Measurements from ENCODE around the gene PLXNB2. TPM values are rescaled to one million over a fixed set of nuclear protein-coding genes. Genes with fewer than 3 reads are reported as not detected.

Gene PLXNB2
- total RNA-seq, 1 donor from 2014 or later: 346 TPM

GRCh38 chr22:50258361-50259292, 48.8 kb downstream of the PLXNB2 start:
- H3K36me3 Mint-ChIP-seq (ENCODE audit: low read depth): peaks cover 2% of the 10 kb centered on the region
- H3K27me3 Mint-ChIP-seq (ENCODE audit: low read depth): no peaks in the 10 kb centered on the region
- no peak for TF ChIP-seq CTCF (IDR thresholded peaks at IDR 0.05)
- peaks cover 14% of the 10 kb centered on the region for H3K4me1 Mint-ChIP-seq (ENCODE audit: low read depth)
- H3K27ac Mint-ChIP-seq (ENCODE audit: unreplicated experiment): no peak overlapping the region
- no peaks in the 10 kb centered on the region for H3K9me3 Mint-ChIP-seq (ENCODE audit: low read depth)
- DNase-seq (ENCODE audit: low spot score): no peak
- peak overlapping the region; percentile 49 for H3K4me3 Mint-ChIP-seq (ENCODE audit: unreplicated experiment)

DNA sequence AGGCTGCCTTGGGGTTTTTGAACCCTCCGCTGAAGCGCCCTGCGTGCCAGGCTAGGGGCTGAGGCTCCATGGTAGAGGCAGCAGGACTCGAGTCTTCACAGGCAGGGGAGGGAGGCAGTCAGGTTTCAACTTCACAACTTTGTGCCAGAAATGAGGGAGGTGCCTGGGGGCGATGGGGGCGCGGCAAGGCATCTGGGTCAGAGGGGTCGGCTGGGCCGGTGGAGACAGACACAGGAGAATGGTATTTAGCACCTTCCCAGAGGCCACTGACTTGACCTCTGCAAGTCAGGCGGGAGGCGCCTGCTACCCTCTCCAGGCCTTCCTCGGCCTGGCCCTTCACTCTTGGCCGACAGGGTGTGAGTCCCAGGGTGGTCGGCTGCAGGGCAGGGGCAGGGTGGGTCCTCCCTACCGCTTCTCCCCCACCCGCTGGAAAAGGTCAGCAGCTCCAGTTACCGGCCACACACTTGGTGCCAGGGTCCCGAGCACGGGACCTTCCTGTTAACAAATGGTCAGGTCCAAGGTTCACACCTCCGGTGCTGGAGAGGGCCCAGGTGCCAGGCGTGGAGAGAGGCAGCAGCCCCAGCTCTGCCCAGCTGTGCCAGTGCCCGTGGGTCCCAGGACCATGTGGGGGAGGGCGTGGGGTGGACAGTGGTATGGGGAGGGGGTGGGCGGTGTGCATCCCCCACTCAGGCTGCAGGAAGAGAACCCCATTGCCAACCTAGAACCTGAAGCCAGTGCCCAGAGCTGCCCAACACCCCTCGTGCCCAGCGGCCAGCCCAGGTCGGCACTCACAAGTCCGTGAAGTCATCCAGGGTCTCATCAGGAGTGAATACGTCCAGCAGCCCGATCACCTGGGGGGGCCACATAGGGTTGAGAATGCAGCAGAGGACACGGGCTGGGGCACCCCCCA, 49.7 kb downstream of the PLXNB2 start:
- Mint-ChIP-seq H3K9me3 (ENCODE audit: low read depth) (no peaks in the 10 kb centered on the region), H3K36me3 (ENCODE audit: low read depth) (peaks cover 2% of the 10 kb centered on the region)
- no peak for DNase-seq (ENCODE audit: low spot score)

DNA sequence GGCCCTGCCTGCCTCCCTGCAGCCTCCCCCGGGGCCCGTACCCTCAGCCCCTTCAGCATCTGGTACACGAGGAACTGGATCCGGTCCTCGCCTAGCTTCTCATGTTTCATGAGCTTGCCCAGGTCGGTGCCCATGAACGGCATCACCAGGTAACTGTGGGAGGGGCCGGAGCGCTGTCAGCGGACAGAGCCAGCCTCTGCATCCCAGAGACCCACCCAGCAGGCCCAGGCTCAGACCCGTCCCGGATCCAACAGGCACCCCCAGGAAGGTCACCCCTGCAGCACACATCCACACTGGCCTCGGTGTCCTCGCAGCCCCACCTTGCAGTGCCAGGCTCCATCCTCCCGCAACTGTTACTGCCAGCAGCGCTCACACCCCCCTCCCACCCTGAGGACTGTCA, 50.4 kb downstream of the PLXNB2 start:
- Mint-ChIP-seq H3K9me3 (ENCODE audit: low read depth) (no peaks in the 10 kb centered on the region), H3K27ac (ENCODE audit: unreplicated experiment) (no peak overlapping the region), H3K36me3 (ENCODE audit: low read depth) (peaks cover 2% of the 10 kb centered on the region), H3K4me1 (ENCODE audit: low read depth) (peaks cover 10% of the 10 kb centered on the region), H3K4me3 (ENCODE audit: unreplicated experiment) (no peak overlapping the region), H3K27me3 (ENCODE audit: low read depth) (no peaks in the 10 kb centered on the region)
- TF ChIP-seq CTCF (IDR thresholded peaks at IDR 0.05): no peak
- no peak for DNase-seq (ENCODE audit: low spot score)

More for the DNA sequence above, 49.7 kb downstream of the PLXNB2 start:
- H3K27ac Mint-ChIP-seq (ENCODE audit: unreplicated experiment): no peak overlapping the region
- no peaks in the 10 kb centered on the region for H3K27me3 Mint-ChIP-seq (ENCODE audit: low read depth)
- H3K4me3 Mint-ChIP-seq (ENCODE audit: unreplicated experiment): no peak overlapping the region
- no peak for TF ChIP-seq CTCF (IDR thresholded peaks at IDR 0.05)
- H3K4me1 Mint-ChIP-seq (ENCODE audit: low read depth): peaks cover 14% of the 10 kb centered on the region

DNA sequence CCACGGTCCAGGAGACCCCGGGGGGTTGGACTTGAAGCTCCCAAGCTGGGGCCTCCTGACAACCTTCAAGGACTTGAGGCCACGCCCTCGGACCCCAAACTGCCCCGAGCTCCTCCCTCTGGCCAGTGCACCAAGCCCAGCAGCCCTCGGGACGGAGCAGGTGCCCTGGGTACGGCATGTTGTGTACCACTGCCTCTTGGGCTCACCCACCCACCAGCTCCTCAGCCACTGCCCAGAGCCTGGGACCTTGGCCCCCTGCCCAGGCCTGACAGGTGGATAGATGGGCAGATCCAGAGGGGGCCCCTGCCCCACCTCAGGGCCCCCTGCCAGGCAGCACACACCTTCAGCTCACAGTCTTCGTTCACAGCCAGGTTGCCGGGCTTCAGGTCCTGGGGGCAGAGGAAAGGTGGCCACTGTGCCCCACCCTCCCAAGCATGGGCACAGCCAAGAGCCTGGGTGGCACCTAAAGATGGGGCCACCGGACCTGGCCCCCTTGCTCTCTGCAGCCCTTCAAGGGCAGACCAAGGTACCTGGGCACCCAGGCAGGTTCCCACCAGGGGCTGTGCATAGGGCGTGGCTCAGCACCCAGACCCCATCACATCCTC, 51.1 kb downstream of the PLXNB2 start:
- no peaks in the 10 kb centered on the region for H3K27me3 Mint-ChIP-seq (ENCODE audit: low read depth)
- peaks cover 2% of the 10 kb centered on the region for H3K36me3 Mint-ChIP-seq (ENCODE audit: low read depth)
- H3K9me3 Mint-ChIP-seq (ENCODE audit: low read depth): no peaks in the 10 kb centered on the region
- DNase-seq (ENCODE audit: low spot score): no peak
- no peak overlapping the region for H3K27ac Mint-ChIP-seq (ENCODE audit: unreplicated experiment)
- no peak for TF ChIP-seq CTCF (IDR thresholded peaks at IDR 0.05)
- H3K4me1 Mint-ChIP-seq (ENCODE audit: low read depth): peaks cover 7% of the 10 kb centered on the region
- no peak overlapping the region for H3K4me3 Mint-ChIP-seq (ENCODE audit: unreplicated experiment)

DNA sequence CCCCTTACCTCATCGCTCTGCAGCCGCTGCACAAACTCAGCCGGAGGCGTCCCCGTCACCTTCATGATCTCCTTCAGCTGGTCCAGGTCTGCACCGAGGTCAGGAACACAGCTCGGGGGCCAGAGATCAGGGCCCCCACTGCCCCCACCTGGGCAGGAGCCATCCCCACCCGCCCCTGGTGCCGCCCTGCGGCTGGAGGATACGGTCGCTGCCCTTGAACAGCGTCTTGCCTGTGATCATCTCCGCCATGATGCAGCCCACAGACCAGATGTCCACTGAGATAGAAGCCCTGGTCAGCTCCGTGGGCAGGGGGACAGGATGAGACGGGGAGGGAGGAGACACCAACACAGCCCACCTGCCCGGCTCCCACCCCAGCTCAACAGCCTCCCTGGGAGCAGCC, 51.8 kb downstream of the PLXNB2 start:
- Mint-ChIP-seq H3K27me3 (ENCODE audit: low read depth) (no peaks in the 10 kb centered on the region), H3K9me3 (ENCODE audit: low read depth) (no peaks in the 10 kb centered on the region)
- TF ChIP-seq CTCF (IDR thresholded peaks at IDR 0.05): no peak

More for the DNA sequence above, 51.8 kb downstream of the PLXNB2 start:
- peaks cover 2% of the 10 kb centered on the region for H3K36me3 Mint-ChIP-seq (ENCODE audit: low read depth)
- no peak overlapping the region for H3K4me3 Mint-ChIP-seq (ENCODE audit: unreplicated experiment)
- H3K4me1 Mint-ChIP-seq (ENCODE audit: low read depth): peaks cover 10% of the 10 kb centered on the region
- H3K27ac Mint-ChIP-seq (ENCODE audit: unreplicated experiment): no peak overlapping the region
- no peak for DNase-seq (ENCODE audit: low spot score)

Data from chondrocyte (in vitro differentiated cells).